ENCODE data around the gene TTC21A.
"Not testable (repeated sequence)": the region's sequence is repeated elsewhere in the genome, so short reads cannot be mapped to it uniquely, and the experiment has no call there.

Gene TTC21A, protein sequence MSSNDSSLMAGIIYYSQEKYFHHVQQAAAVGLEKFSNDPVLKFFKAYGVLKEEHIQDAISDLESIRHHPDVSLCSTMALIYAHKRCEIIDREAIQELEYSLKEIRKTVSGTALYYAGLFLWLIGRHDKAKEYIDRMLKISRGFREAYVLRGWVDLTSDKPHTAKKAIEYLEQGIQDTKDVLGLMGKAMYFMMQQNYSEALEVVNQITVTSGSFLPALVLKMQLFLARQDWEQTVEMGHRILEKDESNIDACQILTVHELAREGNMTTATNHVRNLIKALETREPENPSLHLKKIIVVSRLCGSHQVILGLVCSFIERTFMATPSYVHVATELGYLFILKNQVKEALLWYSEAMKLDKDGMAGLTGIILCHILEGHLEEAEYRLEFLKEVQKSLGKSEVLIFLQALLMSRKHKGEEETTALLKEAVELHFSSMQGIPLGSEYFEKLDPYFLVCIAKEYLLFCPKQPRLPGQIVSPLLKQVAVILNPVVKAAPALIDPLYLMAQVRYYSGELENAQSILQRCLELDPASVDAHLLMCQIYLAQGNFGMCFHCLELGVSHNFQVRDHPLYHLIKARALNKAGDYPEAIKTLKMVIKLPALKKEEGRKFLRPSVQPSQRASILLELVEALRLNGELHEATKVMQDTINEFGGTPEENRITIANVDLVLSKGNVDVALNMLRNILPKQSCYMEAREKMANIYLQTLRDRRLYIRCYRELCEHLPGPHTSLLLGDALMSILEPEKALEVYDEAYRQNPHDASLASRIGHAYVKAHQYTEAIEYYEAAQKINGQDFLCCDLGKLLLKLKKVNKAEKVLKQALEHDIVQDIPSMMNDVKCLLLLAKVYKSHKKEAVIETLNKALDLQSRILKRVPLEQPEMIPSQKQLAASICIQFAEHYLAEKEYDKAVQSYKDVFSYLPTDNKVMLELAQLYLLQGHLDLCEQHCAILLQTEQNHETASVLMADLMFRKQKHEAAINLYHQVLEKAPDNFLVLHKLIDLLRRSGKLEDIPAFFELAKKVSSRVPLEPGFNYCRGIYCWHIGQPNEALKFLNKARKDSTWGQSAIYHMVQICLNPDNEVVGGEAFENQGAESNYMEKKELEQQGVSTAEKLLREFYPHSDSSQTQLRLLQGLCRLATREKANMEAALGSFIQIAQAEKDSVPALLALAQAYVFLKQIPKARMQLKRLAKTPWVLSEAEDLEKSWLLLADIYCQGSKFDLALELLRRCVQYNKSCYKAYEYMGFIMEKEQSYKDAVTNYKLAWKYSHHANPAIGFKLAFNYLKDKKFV (N-terminal part only)
- total RNA-seq: 0.62 to 4.8 (median 1.3) reads per million in 9 experiments

DNA sequence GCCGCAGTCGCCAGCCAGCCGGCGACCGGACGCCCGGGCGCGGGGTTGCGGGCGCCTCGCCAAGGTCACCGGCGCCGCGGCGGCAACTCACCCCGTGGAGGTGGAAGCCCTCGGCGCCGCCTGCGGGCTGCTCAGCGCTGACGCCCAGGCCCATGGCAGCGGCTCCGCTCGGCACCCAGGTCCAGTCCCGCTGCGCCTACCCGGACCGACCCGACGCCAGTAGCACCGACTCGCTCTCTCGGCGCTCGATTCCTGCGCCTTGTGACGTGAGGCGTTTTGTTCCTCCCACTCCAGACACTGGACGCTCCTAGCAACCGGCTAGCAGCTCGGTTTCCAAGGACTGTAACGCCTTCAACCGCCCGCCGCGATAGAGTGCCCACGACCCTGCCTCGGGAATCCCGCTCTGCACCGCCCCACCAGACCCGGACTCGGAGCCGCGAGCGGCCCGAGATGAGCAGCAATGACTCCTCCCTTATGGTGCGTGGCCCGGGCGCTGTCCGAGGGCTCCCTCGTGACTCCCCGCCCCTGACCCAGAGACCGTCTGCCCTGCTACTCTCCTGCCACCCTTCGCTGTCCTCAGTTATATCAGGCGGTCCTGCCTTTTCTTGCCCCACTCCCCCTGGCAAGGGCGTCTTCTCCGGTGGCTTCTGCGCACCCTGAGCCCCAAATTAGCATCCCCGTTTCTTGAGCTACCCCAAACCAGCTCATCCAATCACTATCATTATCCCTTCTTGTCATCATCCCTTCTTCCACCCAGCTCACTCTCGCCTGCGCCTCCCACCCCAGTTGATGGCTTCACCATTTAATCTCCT is at the start of gene TTC21A, which contains the start of gene GORASP1:
TTC21A (plus strand) TSS at position 293 of the 812 bp plus-strand sequence; CDS start at position 451, 158 bp downstream.
GORASP1 (minus strand) TSS at position 240 of the 812 bp plus-strand sequence; CDS start at position 154, 86 bp downstream.
- peaks cover 52 to 53% of the 10 kb centered on the region in 2 donors for H3K4me1 Mint-ChIP-seq (ENCODE audit: low read depth in 2 of 2)
- ATAC-seq (replicated peaks): peak; percentile 67
- DNase-seq: peak; percentile 42 to 51 (median 47)

DNA sequence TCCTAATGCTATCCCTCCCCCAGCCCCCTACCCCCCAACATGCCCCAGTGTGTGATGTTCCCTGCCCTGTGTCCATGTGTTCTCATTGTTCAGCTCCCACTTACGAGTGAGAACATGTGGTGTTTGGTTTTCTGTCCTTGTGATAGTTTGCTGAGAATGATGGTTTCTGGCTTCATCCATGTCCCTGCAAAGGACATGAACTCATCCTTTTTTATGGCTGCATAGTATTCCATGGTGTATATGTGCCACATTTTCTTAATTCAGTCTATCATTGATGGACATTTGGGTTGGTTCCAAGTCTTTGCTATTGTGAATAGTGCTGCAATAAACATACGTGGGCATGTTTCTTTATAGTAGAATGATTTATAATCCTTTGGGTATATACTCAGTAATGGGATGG is 46.3 kb upstream of the TTC21A start:
- ATAC-seq (replicated peaks); H3K4me3 Mint-ChIP-seq; H3K9me3 Mint-ChIP-seq; H3K27ac Mint-ChIP-seq; H3K27me3 Mint-ChIP-seq; DNase-seq: not testable (repeated sequence)
- Mint-ChIP-seq H3K36me3 (ENCODE audit: insufficient read depth) (peaks cover 27% of the 10 kb centered on the region), H3K4me1 (ENCODE audit: low read depth in 2 of 2) (peaks cover 34 to 55% of the 10 kb centered on the region in 2 donors)

More for the DNA sequence above, at the start of gene TTC21A, which contains the start of gene GORASP1:
- no peaks in the 10 kb centered on the region for H3K27me3 Mint-ChIP-seq
- peak within 1 kb of the TSS; percentile 91 to 95 for H3K27ac Mint-ChIP-seq
- H3K4me3 Mint-ChIP-seq: peak within 1 kb of the TSS; percentile 93 to 97
- H3K9me3 Mint-ChIP-seq: no peaks in the 10 kb centered on the region
- H3K36me3 Mint-ChIP-seq (ENCODE audit: insufficient read depth): peaks cover 6% of the 10 kb centered on the region

DNA sequence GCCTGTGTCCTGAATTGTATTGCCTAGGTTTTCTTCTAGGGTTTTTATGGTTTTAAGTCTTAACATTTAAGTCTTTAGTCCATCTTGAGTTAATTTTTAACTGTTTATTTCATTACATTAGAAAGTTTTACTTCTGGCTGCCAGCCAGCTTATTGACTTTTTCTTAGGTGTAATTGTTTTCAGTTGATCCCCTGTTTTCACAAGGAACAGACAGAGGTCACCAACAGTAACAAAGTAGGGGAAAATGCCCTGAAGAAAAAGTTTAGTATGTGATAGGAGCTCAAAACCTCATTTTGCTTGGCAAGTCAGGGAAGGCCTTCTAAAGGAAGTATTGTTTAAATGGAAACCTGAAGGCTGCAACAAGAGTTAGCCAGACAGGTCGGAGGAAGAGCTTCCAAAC is 45.3 kb upstream of the TTC21A start:
- H3K27me3 Mint-ChIP-seq: no peaks in the 10 kb centered on the region
- ATAC-seq (replicated peaks): no peak
- H3K9me3 Mint-ChIP-seq: no peaks in the 10 kb centered on the region
- peak overlapping the region in 1 of 2 donors; percentile 27 for H3K27ac Mint-ChIP-seq
- DNase-seq: no peak
- peaks cover 36% of the 10 kb centered on the region for H3K36me3 Mint-ChIP-seq (ENCODE audit: insufficient read depth)
- peaks cover 27 to 45% of the 10 kb centered on the region in 2 donors for H3K4me1 Mint-ChIP-seq (ENCODE audit: low read depth in 2 of 2)
- H3K4me3 Mint-ChIP-seq: no peak overlapping the region

DNA sequence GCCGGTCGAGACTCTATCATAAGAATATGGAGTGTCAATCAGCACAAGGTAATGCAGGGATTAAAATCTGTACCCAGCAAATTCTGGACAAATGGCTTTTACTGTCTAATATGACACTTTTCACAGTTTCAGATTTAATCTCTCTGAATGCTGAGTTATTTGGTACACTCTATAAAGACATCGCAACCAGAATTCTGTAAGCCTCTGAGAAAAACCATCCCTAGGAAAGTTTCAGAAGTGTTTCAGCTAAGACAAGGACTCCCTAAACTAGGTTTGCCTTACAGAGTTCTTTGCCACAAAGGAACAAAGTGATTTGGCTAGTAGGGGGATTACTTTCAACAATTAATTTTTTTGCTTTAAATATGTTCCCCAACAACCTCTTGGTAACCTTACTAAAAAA is 44.3 kb upstream of the TTC21A start:
- ATAC-seq (replicated peaks): no peak

DNA sequence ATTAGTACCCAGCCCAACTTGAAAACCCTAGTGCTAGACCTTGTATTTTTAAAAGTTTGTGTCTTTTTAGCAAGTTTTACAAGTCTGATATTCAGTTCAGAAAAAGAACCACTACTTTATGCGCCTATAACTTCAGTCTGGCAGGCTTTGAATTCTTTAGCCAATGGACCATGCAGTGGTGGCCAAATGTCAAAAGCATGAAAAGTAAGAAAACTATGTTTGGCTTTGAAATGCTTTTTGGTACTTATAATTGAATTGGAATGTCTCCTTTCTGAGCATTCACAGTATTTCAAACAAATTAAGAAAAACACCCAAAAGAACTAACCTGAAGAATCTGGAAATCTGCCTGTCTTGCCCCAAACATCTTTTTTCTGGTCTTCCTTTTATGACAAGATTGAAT is 42.8 kb upstream of the TTC21A start:
- peak overlapping the region in 1 of 2 donors; percentile 44 for H3K27ac Mint-ChIP-seq
- peaks cover 15 to 27% of the 10 kb centered on the region in 2 donors for H3K4me1 Mint-ChIP-seq (ENCODE audit: low read depth in 2 of 2)
- H3K27me3 Mint-ChIP-seq: no peaks in the 10 kb centered on the region
- ATAC-seq (replicated peaks) (no peak), DNase-seq (no peak)
- H3K9me3 Mint-ChIP-seq: no peaks in the 10 kb centered on the region
- no peak overlapping the region for H3K4me3 Mint-ChIP-seq
- peaks cover 46% of the 10 kb centered on the region for H3K36me3 Mint-ChIP-seq (ENCODE audit: insufficient read depth)

More for the DNA sequence above, 44.3 kb upstream of the TTC21A start:
- Mint-ChIP-seq H3K27ac (no peak overlapping the region), H3K9me3 (no peaks in the 10 kb centered on the region), H3K27me3 (no peaks in the 10 kb centered on the region), H3K4me3 (no peak overlapping the region), H3K4me1 (ENCODE audit: low read depth in 2 of 2) (peaks cover 25 to 41% of the 10 kb centered on the region in 2 donors), H3K36me3 (ENCODE audit: insufficient read depth) (peaks cover 40% of the 10 kb centered on the region)
- no peak for DNase-seq

DNA sequence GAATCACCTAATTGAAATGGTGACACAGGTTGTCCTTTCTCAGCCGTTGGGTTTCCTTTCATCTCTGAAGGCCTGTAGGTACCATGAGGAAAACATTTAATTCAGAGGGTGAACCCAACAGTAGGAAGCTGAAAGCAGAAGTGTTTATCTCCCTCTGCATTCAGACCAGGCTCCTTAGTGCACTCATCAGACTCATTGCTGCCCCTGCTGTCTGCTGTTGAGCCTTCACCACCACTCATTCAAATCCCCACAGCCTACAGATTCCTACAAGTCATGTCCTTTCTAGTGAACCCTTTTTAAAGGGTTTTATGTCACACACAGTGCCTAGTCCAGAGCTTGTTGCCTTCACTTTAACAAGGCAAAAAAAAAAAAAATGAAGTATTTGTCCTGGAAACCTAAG is 42.3 kb upstream of the TTC21A start:
- H3K27me3 Mint-ChIP-seq: no peaks in the 10 kb centered on the region
- H3K27ac Mint-ChIP-seq: peak overlapping the region in 1 of 2 donors; percentile 44
- peaks cover 15 to 23% of the 10 kb centered on the region in 2 donors for H3K4me1 Mint-ChIP-seq (ENCODE audit: low read depth in 2 of 2)
- H3K9me3 Mint-ChIP-seq: no peaks in the 10 kb centered on the region
- H3K36me3 Mint-ChIP-seq (ENCODE audit: insufficient read depth): peaks cover 50% of the 10 kb centered on the region
- no peak overlapping the region for H3K4me3 Mint-ChIP-seq
- DNase-seq (no peak), ATAC-seq (replicated peaks) (peak; percentile 78)

DNA sequence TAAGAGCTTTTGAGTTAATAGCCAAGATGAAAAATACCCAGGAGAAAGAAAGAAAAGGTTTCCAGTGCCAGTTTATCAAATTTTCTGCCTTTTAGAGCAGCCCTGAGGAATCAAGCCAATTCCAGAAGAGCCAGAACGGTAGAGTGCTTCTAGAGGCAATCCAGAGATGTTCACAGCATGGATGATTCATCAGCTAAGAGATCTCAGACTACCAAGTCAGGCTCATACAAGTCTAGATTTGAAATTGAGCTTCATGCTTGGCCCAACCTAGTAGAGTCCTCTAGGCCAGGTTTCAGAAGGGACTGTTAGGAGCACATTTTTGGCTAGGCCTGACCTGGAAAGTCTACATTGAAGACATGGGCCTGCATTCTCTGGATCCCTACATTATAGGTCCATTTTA is 40.2 kb upstream of the TTC21A start:
- no peak for DNase-seq
- H3K27ac Mint-ChIP-seq: peak overlapping the region in 1 of 2 donors; percentile 33
- no peaks in the 10 kb centered on the region for H3K9me3 Mint-ChIP-seq
- H3K4me1 Mint-ChIP-seq (ENCODE audit: low read depth in 2 of 2): peaks cover 5 to 11% of the 10 kb centered on the region in 2 donors
- H3K4me3 Mint-ChIP-seq: no peak overlapping the region
- ATAC-seq (replicated peaks): no peak
- H3K36me3 Mint-ChIP-seq (ENCODE audit: insufficient read depth): peaks cover 71% of the 10 kb centered on the region
- no peaks in the 10 kb centered on the region for H3K27me3 Mint-ChIP-seq

DNA sequence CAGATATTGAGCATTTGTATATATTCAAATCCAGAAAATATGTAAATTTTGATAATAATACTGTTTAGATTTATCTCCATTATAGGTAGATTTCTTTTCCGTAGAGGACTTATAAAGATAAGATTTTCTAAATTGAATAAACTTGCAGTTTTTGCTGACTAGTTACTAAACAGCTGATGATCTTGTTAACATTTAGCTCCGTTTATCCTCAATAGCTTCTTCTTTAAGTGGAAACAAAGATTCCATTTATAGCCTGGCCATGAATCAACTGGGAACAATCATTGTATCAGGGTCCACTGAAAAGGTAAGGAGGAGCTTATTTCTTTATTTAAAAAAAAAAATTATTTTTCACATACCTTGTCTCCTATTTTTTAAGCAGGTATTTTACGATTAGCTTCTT is 38.9 kb upstream of the TTC21A start:
- ATAC-seq (replicated peaks) (no peak), DNase-seq (no peak)
- Mint-ChIP-seq H3K27me3 (no peaks in the 10 kb centered on the region), H3K36me3 (ENCODE audit: insufficient read depth) (peaks cover 78% of the 10 kb centered on the region), H3K27ac (no peak overlapping the region), H3K9me3 (no peaks in the 10 kb centered on the region), H3K4me3 (no peak overlapping the region), H3K4me1 (ENCODE audit: low read depth in 2 of 2) (peaks cover 4 to 8% of the 10 kb centered on the region in 2 donors)

DNA sequence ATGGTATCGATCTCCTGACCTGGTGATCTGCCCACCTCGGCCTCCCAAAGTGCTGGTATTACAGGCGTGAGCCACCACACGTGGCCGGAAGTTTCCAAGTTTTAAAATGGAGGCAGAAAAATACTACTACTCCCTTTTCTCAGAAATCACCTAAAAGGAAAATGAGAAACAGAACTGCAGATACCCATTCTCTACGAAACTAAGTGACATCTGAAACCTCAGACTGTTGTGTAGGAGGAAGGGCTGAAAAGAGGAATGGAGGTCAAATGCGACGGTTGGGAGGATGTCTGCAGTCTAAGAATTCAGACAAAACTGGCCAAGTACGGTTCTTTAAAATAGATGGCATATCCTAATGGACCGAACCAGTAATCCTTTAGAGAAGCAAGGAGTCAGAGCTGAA is 31.6 kb upstream of the TTC21A start:
- DNase-seq (no peak), ATAC-seq (replicated peaks) (no peak)
- Mint-ChIP-seq H3K4me1 (ENCODE audit: low read depth in 2 of 2) (peaks cover 2 to 5% of the 10 kb centered on the region in 2 donors), H3K4me3 (no peak overlapping the region), H3K36me3 (ENCODE audit: insufficient read depth) (peaks cover 71% of the 10 kb centered on the region), H3K27me3 (no peaks in the 10 kb centered on the region), H3K9me3 (no peaks in the 10 kb centered on the region), H3K27ac (no peak overlapping the region)

DNA sequence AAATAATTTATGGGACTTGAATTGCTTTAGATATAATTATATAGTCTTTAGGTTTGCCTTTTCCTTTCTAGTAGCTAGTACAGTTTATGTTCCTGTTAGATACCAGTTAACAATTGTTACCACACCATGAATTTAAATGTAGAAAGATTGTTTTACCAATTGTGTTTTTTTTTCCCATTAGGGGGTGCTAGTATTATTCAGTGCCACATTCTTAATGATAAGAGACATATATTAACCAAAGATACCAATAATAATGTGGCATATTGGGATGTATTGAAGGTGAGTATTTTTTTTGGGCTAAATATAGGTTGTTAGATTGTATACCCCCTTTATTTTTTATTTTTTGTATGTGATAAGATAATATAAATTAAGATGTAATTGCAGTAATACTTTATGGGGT is 27.9 kb upstream of the TTC21A start:
- peaks cover 0 to 5% of the 10 kb centered on the region in 2 donors for H3K4me1 Mint-ChIP-seq (ENCODE audit: low read depth in 2 of 2)
- no peak overlapping the region for H3K4me3 Mint-ChIP-seq
- no peak overlapping the region for H3K27ac Mint-ChIP-seq
- H3K27me3 Mint-ChIP-seq: no peaks in the 10 kb centered on the region
- ATAC-seq (replicated peaks) (no peak), DNase-seq (no peak)
- no peaks in the 10 kb centered on the region for H3K9me3 Mint-ChIP-seq
- H3K36me3 Mint-ChIP-seq (ENCODE audit: insufficient read depth): peaks cover 58% of the 10 kb centered on the region

DNA sequence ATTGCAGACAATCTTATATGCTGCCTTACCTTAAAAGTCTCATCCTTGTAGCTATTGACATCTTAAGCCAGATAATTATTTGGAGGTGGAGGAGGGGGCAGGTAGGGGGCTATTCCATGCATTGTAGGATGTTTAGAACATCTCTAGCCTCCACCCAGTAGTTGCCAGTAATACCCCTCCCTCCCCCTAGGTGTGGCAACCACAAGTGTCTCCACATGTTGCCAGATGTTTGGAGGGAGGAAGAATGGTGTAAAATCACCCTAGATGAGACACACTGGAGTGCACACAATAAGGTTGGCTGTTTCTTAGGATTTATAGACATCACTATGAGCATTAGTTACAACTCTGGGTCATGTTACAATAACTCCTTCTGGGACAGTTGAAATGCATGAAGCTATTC is 27.5 kb upstream of the TTC21A start:
- Mint-ChIP-seq H3K27ac (no peak overlapping the region), H3K27me3 (no peaks in the 10 kb centered on the region), H3K4me1 (ENCODE audit: low read depth in 2 of 2) (peaks cover 0 to 5% of the 10 kb centered on the region in 2 donors), H3K36me3 (ENCODE audit: insufficient read depth) (peaks cover 58% of the 10 kb centered on the region), H3K4me3 (no peak overlapping the region), H3K9me3 (no peaks in the 10 kb centered on the region)
- DNase-seq: no peak
- ATAC-seq (replicated peaks): no peak

DNA sequence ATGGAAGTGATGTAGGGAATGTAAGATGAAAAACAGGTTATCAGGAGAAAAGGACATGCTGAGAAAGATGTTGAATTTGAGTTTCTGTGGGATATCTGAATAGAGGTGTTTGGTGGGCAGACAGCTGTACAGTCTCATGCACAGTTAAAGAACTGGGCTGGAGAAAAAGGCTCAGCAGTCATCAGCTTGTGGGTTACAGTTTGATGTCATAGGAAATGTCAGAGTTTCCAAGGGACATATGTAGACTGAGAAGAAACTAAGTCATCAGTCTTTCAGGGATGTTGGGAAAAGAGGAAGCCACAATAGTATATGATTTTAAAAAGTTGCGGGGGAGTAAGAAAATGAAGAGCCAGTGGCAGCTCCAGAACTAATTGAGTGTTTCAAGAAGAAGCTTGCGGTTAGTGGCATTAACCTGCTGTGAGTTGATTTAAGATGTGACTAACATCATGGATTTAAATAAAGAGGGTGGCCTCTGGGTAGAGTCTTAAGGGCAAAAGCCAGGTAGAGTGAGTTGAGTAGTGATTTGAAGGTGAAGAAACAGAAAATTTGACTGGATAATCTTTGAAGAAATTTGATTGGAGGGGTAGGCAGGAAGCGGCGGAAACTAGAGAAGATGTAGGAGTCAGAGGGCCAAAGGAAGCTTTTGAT is 24.7 kb upstream of the TTC21A start:
- peak overlapping the region in 1 of 2 donors; percentile 7 for H3K27ac Mint-ChIP-seq
- no peaks in the 10 kb centered on the region for H3K27me3 Mint-ChIP-seq
- H3K4me1 Mint-ChIP-seq (ENCODE audit: low read depth in 2 of 2): peaks cover 0 to 5% of the 10 kb centered on the region in 2 donors
- DNase-seq (no peak), ATAC-seq (replicated peaks) (no peak)
- H3K9me3 Mint-ChIP-seq: no peaks in the 10 kb centered on the region
- no peak overlapping the region for H3K4me3 Mint-ChIP-seq
- H3K36me3 Mint-ChIP-seq (ENCODE audit: insufficient read depth): peaks cover 55% of the 10 kb centered on the region

Data from effector memory CD8-positive, alpha-beta T cell (primary cell).